CD4-positive, alpha-beta T cell treated with Interleukin-2 at 100 ng/mL for 4 hours (primary cell): ENCODE results near the gene PPP6C.
A peak's percentile ranks its signal among the peaks of the same experiment; 100 is the strongest.
"Not testable (repeated sequence)": the region's sequence is repeated elsewhere in the genome, so short reads cannot be mapped to it uniquely, and the experiment has no call there.

Source experiments
- DNase-seq: peaks from one replicate; pipeline ENCODE4 v3.0.0-alpha.2; 2020; ENCODE audit warnings: low spot score

Gene PPP6C

GRCh38 chr9:125141251-125141650, 48.4 kb downstream of the PPP6C start:
- DNase-seq, result no peak

GRCh38 chr9:125140576-125140975, 49.0 kb downstream of the PPP6C start:
- DNase-seq, result no peak

GRCh38 chr9:125137200-125137599, 52.4 kb downstream of the PPP6C start:
- no peak for DNase-seq

- no peak for DNase-seq
Measured at GRCh38 chr9:125134976-125135375, 54.6 kb downstream of the PPP6C start.

GRCh38 chr9:125133403-125134329, 55.9 kb downstream of the PPP6C start:
- no peak for DNase-seq

GRCh38 chr9:125131778-125132177, 57.8 kb downstream of the PPP6C start:
- DNase-seq, result no peak

- peak; percentile 83 for DNase-seq
Measured at GRCh38 chr9:125126019-125126746, 63.4 kb downstream of the PPP6C start.

GRCh38 chr9:125125523-125125922, 64.1 kb downstream of the PPP6C start:
- no peak for DNase-seq

- no peak for DNase-seq
Measured at GRCh38 chr9:125121146-125121545, 68.5 kb downstream of the PPP6C start.

GRCh38 chr9:125119643-125120286, 69.8 kb downstream of the PPP6C start:
- no peak for DNase-seq

GRCh38 chr9:125118696-125119095, 70.9 kb downstream of the PPP6C start:
- DNase-seq, result not testable (repeated sequence)

GRCh38 chr9:125114503-125114902, 75.1 kb downstream of the PPP6C start:
- DNase-seq, result not testable (repeated sequence)

GRCh38 chr9:125110464-125110863, 79.1 kb downstream of the PPP6C start:
- DNase-seq, result no peak

GRCh38 chr9:125108541-125108940, 81.1 kb downstream of the PPP6C start:
- DNase-seq, result not testable (repeated sequence)

- DNase-seq, result no peak
Measured at GRCh38 chr9:125106285-125106893, 83.2 kb downstream of the PPP6C start.

- DNase-seq, result no peak
Measured at GRCh38 chr9:125103770-125104460, 85.7 kb downstream of the PPP6C start.

- no peak for DNase-seq
Measured at GRCh38 chr9:125103021-125103420, 86.6 kb downstream of the PPP6C start.

GRCh38 chr9:125100822-125101221, 88.8 kb downstream of the PPP6C start:
- DNase-seq, result no peak

- no peak for DNase-seq
Measured at GRCh38 chr9:125099816-125100215, 89.8 kb downstream of the PPP6C start.
